ENCODE measurements around the gene ICAM2.

- TF ChIP-seq POLR2A (IDR thresholded peaks at IDR 0.05) (no peak), CTCF (IDR thresholded peaks at IDR 0.05) (no peak), EP300 (IDR thresholded peaks at IDR 0.05) (no peak)
These were observed 45.7 kb downstream of the ICAM2 start for GRCh38 chr17:63974594-63975192.

All from tibial nerve (tissue), 4 donors.